Fibroblast of lung (primary cell): ENCODE data around the gene ZSWIM2.

Experiments used
- CTCF ChIP-seq, 2 donors: IDR thresholded peaks in 1 of 2; conservative IDR thresholded peaks in 1 of 2; 1 replicate in 1 of 2; 2 replicates in 1 of 2; pipeline ENCODE4 v1.5.1; 2011 to 2012; ENCODE audit warnings: low read length in 2 of 2, control low read depth in 1 of 2, inconsistent platforms in 1 of 2, low read depth in 1 of 2, mild to moderate bottlenecking in 1 of 2
- EZH2 ChIP-seq: IDR thresholded peaks from 2 replicates; pipeline ENCODE4 v1.5.1; 2012; ENCODE audit warnings: low read length, control low read depth, mild to moderate bottlenecking; ENCODE audit errors: missing control alignments

- TF ChIP-seq EZH2 (no peak), CTCF (conservative IDR thresholded peaks at IDR 0.05 in 1 of 2, IDR thresholded peaks at IDR 0.05 in 1 of 2; ENCODE audit: low read depth in 1 of 2, low read length in 2 of 2) (no peak)
Measured at GRCh38 chr2:186868344-186868743, 19.4 kb upstream of the ZSWIM2 start.
